Liver (tissue), 3 donors: ENCODE data around the gene CDCP1.

Experiments
- CTCF ChIP-seq: fragments of 150-350 bp; IDR thresholded peaks from 2 replicates; pipeline ENCODE4 v1.5.1; 2017; ENCODE audit warnings: improper control_type of control experiment, low read depth, low read length; ENCODE audit not compliant: missing input control
- FOXA1 ChIP-seq: IDR thresholded peaks from 2 replicates; pipeline ENCODE4 v1.6.1; 2016; ENCODE audit warnings: antibody characterized with exemption
- GABPA ChIP-seq, 2 donors: IDR thresholded peaks in 1 of 2; conservative IDR thresholded peaks in 1 of 2; 2 replicates each; pipeline ENCODE4 v1.6.1; 2016; ENCODE audit warnings: antibody characterized with exemption in 2 of 2, mild to moderate bottlenecking in 1 of 2, moderate library complexity in 1 of 2
- JUND ChIP-seq, 2 donors: IDR thresholded peaks; 2 replicates each; pipeline ENCODE4 v1.6.1; 2016; ENCODE audit warnings: antibody characterized with exemption in 2 of 2
- MAX ChIP-seq: IDR thresholded peaks from 2 replicates; pipeline ENCODE4 v1.6.1; 2016; ENCODE audit warnings: antibody characterized with exemption
- NR2F2 ChIP-seq: IDR thresholded peaks from 2 replicates; pipeline ENCODE4 v1.6.1; 2016; ENCODE audit warnings: antibody characterized with exemption
- SP1 ChIP-seq: IDR thresholded peaks from 2 replicates; pipeline ENCODE4 v1.6.1; 2018; ENCODE audit warnings: antibody characterized with exemption, mild to moderate bottlenecking
- YY1 ChIP-seq: IDR thresholded peaks from 2 replicates; pipeline ENCODE4 v1.6.1; 2016; ENCODE audit warnings: antibody characterized with exemption, mild to moderate bottlenecking
- ZBTB33 ChIP-seq: IDR thresholded peaks from 2 replicates; pipeline ENCODE4 v1.6.1; 2016; ENCODE audit warnings: antibody characterized with exemption
- donor health status: healthy.
- donor health status: healthy.

GRCh38 chr3:45119824-45120358, 26.3 kb downstream of the CDCP1 start:
- TF ChIP-seq CTCF, result no peak
- no peak for TF ChIP-seq MAX
- no peak for TF ChIP-seq GABPA (IDR thresholded peaks at IDR 0.05 in 1 of 2, conservative IDR thresholded peaks at IDR 0.05 in 1 of 2)
- no peak for TF ChIP-seq FOXA1
- TF ChIP-seq NR2F2, result no peak
- no peak for TF ChIP-seq SP1
- no peak for TF ChIP-seq ZBTB33
- no peak for TF ChIP-seq JUND (IDR thresholded peaks at IDR 0.05)
- TF ChIP-seq YY1, result no peak
